PC-9 (cell line): ENCODE data around the gene WNT9A. TPM values are rescaled to one million over a fixed set of nuclear protein-coding genes. Genes with fewer than 3 reads are reported as not detected.
A peak's percentile ranks its signal among the peaks of the same experiment; 100 is the strongest.

ENCODE experiments used
- BruUV-seq: library from RNA; stranded (reverse); fragments of 400-500 nt; replicated peaks from 2 replicates; lab custom pipeline; 2021; lab: Mats Ljungman, UMichigan
- CTCF ChIA-PET: fragments of 300-600 bp; sonication (Branson Sonifier 250); formaldehyde crosslinking; loops from one replicate; lab custom pipeline; 2022; ENCODE audit warnings: antibody characterized with exemption; lab: Charles Lee
- POLR2A ChIA-PET: fragments of 300-600 bp; sonication (Branson Sonifier 250); formaldehyde crosslinking; loops from one replicate; lab custom pipeline; 2022; ENCODE audit warnings: antibody characterized with exemption; ENCODE audit not compliant: unreplicated experiment; lab: Charles Lee
- DNase-seq, 2 experiments: peaks; one replicate each; pipeline versions ENCODE4 v3.0.0 to v3.0.0-alpha.2; 2015 to 2022; ENCODE audit warnings: mixed read lengths in 1 of 2
- H2AFZ ChIP-seq: fragments of 200-600 bp; sonication (generic); 2 replicates; pipeline ENCODE4 v1.8.1; 2017; ENCODE audit warnings: antibody characterized with exemption
- H3F3A ChIP-seq: fragments of 200-600 bp; sonication (generic); 2 replicates; pipeline ENCODE4 v1.8.1; 2017; ENCODE audit warnings: antibody characterized with exemption, mild to moderate bottlenecking, low read depth; ENCODE audit not compliant: insufficient read depth
- H3K27ac ChIP-seq: fragments of 200-600 bp; sonication (generic); 2 replicates; pipeline ENCODE4 v1.6.1; 2016; ENCODE audit warnings: mixed run types
- H3K27me3 ChIP-seq: fragments of 200-600 bp; sonication (generic); 2 replicates; pipeline ENCODE4 v1.6.1; 2016; ENCODE audit warnings: low read depth, mixed run types; ENCODE audit not compliant: insufficient read depth
- H3K36me3 ChIP-seq: fragments of 200-600 bp; sonication (generic); 2 replicates; pipeline ENCODE4 v1.6.1; 2016; ENCODE audit warnings: low read depth, mixed run types
- H3K4me1 ChIP-seq: fragments of 200-600 bp; sonication (generic); replicated peaks from 2 replicates; pipeline ENCODE4 v1.6.1; 2016; ENCODE audit warnings: mixed run types; ENCODE audit not compliant: insufficient read depth
- H3K4me2 ChIP-seq: fragments of 200-600 bp; sonication (generic); 2 replicates; pipeline ENCODE4 v1.6.1; 2017; ENCODE audit warnings: mixed run types
- H3K4me3 ChIP-seq: fragments of 200-600 bp; sonication (generic); 2 replicates; pipeline ENCODE4 v1.6.1; 2016; ENCODE audit warnings: mixed run types
- H3K79me2 ChIP-seq: fragments of 200-600 bp; sonication (generic); 2 replicates; pipeline ENCODE4 v1.6.1; 2017; ENCODE audit warnings: low read depth, mixed run types
- H3K9me2 ChIP-seq: fragments of 200-600 bp; sonication (generic); 2 replicates; pipeline ENCODE4 v1.8.1; 2017; ENCODE audit warnings: mild to moderate bottlenecking; ENCODE audit not compliant: insufficient read depth
- H3K9me3 ChIP-seq: fragments of 200-600 bp; sonication (generic); 2 replicates; pipeline ENCODE4 v1.8.1; 2016; ENCODE audit warnings: low read depth; ENCODE audit not compliant: insufficient read depth
- H4K20me1 ChIP-seq: fragments of 200-600 bp; sonication (generic); 2 replicates; pipeline ENCODE4 v1.8.1; 2017; ENCODE audit not compliant: insufficient read depth
- CTCF ChIP-seq: fragments of 200-600 bp; sonication (generic); conservative IDR thresholded peaks from 2 replicates; pipeline ENCODE4 v1.6.1; 2017; ENCODE audit warnings: mixed run types, antibody characterized with exemption, mild to moderate bottlenecking, moderate library complexity
- EZH2 ChIP-seq: fragments of 200-600 bp; sonication (generic); IDR thresholded peaks from 2 replicates; pipeline ENCODE4 v1.8.0; 2017; ENCODE audit warnings: antibody characterized with exemption, low read depth
- intact Hi-C: fragments of 100-400 bp; cut with micrococcal nuclease; formaldehyde crosslinking; loops from one replicate; pipeline ENCODE4 v1.10.0; 2022; ENCODE audit not compliant: unreplicated experiment
- total RNA-seq: library from RNA; stranded (reverse); gene quantifications from 2 replicates; pipeline ENCODE4 v1.2.3, GENCODE V29; 2021

The WNT9A gene
- total RNA-seq, 1 experiment from 2014 or later = 42.4 TPM

- H3K4me3 ChIP-seq = no peak overlapping the region
- no peak overlapping the region for H2AFZ ChIP-seq
- DNase-seq = no peak
- no peak overlapping the region for H3K4me2 ChIP-seq
- intact Hi-C loops = no loop called here
- peaks cover 41% of the 10 kb centered on the region for H3F3A ChIP-seq
- no peak for TF ChIP-seq EZH2
- no peak for TF ChIP-seq CTCF
- H3K79me2 ChIP-seq = no peaks in the 10 kb centered on the region
- H3K27me3 ChIP-seq = no peaks in the 10 kb centered on the region
- POLR2A ChIA-PET = no interaction called here
- BruUV-seq = no TSS peak
- peaks cover 20% of the 10 kb centered on the region for H3K9me3 ChIP-seq
- CTCF ChIA-PET = no interaction called here
- no peak overlapping the region for H3K27ac ChIP-seq
- no peaks in the 10 kb centered on the region for H3K4me1 ChIP-seq
- no peaks in the 10 kb centered on the region for H4K20me1 ChIP-seq
- H3K36me3 ChIP-seq = no peaks in the 10 kb centered on the region
- no peaks in the 10 kb centered on the region for H3K9me2 ChIP-seq
These were observed 9.9 kb downstream of the WNT9A start for GRCh38 chr1:227937838-227938145.

- DNase-seq = no peak
- intact Hi-C loops = no loop called here
- no peak overlapping the region for H3K27ac ChIP-seq
- no peak overlapping the region for H3K4me3 ChIP-seq
- ChIA-PET POLR2A (interaction anchor here (0.6 kb wide), 1 partner anchor 234 kb away, joined by 3 read pairs; no protein-coding TSS in a partner anchor), CTCF (no interaction called here)
- no peaks in the 10 kb centered on the region for H3K4me1 ChIP-seq
- no peaks in the 10 kb centered on the region for H3K27me3 ChIP-seq
- H4K20me1 ChIP-seq = no peaks in the 10 kb centered on the region
- no peaks in the 10 kb centered on the region for H3K79me2 ChIP-seq
- no peak for TF ChIP-seq EZH2
- no peak for TF ChIP-seq CTCF
- H2AFZ ChIP-seq = no peak overlapping the region
- no peaks in the 10 kb centered on the region for H3K36me3 ChIP-seq
- peaks cover 41% of the 10 kb centered on the region for H3F3A ChIP-seq
- peaks cover 20% of the 10 kb centered on the region for H3K9me3 ChIP-seq
- BruUV-seq = no TSS peak
- no peak overlapping the region for H3K4me2 ChIP-seq
- H3K9me2 ChIP-seq = no peaks in the 10 kb centered on the region
These were observed 10.5 kb downstream of the WNT9A start for GRCh38 chr1:227937031-227937837.

- H3K4me1 ChIP-seq = no peaks in the 10 kb centered on the region
- BruUV-seq = no TSS peak
- H3K27me3 ChIP-seq = no peaks in the 10 kb centered on the region
- H3K27ac ChIP-seq = peak overlapping the region; percentile 98
- peaks cover 20% of the 10 kb centered on the region for H3K9me3 ChIP-seq
- H2AFZ ChIP-seq = no peak overlapping the region
- H3F3A ChIP-seq = peaks cover 41% of the 10 kb centered on the region
- ChIA-PET CTCF (no interaction called here), POLR2A (no interaction called here)
- H3K9me2 ChIP-seq = no peaks in the 10 kb centered on the region
- H3K4me2 ChIP-seq = no peak overlapping the region
- DNase-seq = no peak
- no peaks in the 10 kb centered on the region for H3K36me3 ChIP-seq
- TF ChIP-seq EZH2 = no peak
- no peak for TF ChIP-seq CTCF
- intact Hi-C loops = no loop called here
- no peaks in the 10 kb centered on the region for H4K20me1 ChIP-seq
- no peaks in the 10 kb centered on the region for H3K79me2 ChIP-seq
- no peak overlapping the region for H3K4me3 ChIP-seq
These were observed 11.9 kb downstream of the WNT9A start for GRCh38 chr1:227935826-227936225.
